Stimulated activated CD8-positive, alpha-beta memory T cell treated with anti-CD3 and anti-CD28 coated beads, Interleukin-15, amount 100 ng/mL, for 48 hours (primary cell): ENCODE data around the gene CCSER1.
"Not testable (repeated sequence)": the region's sequence is repeated elsewhere in the genome, so short reads cannot be mapped to it uniquely, and the experiment has no call there.

Experiments used
- DNase-seq, 2 donors: peaks; one replicate each; pipeline ENCODE4 v3.0.0-alpha.2; 2020; ENCODE audit warnings: low read depth in 2 of 2

Gene CCSER1

GRCh38 chr4:91362125-91362524 is 1234.9 kb downstream of the CCSER1 start:
- no peak for DNase-seq

GRCh38 chr4:91366554-91366953 is 1239.4 kb downstream of the CCSER1 start:
- no peak for DNase-seq

- DNase-seq = no peak
Observed at GRCh38 chr4:91369116-91369515, 1241.9 kb downstream of the CCSER1 start.

GRCh38 chr4:91373546-91373945 is 1246.4 kb downstream of the CCSER1 start:
- DNase-seq = no peak

GRCh38 chr4:91405431-91405830 is 1278.2 kb downstream of the CCSER1 start:
- DNase-seq = not testable (repeated sequence)

GRCh38 chr4:91422011-91422410 is 1294.8 kb downstream of the CCSER1 start:
- no peak for DNase-seq

- no peak for DNase-seq
Observed at GRCh38 chr4:91426725-91427124, 1299.5 kb downstream of the CCSER1 start.

GRCh38 chr4:91427171-91427570 is 1300.0 kb downstream of the CCSER1 start:
- no peak for DNase-seq

- no peak for DNase-seq
Observed at GRCh38 chr4:91434631-91435030, 1307.4 kb downstream of the CCSER1 start.

GRCh38 chr4:91436556-91436955 is 1309.4 kb downstream of the CCSER1 start:
- DNase-seq = no peak

GRCh38 chr4:91447168-91447567 is 1320.0 kb downstream of the CCSER1 start:
- DNase-seq = no peak

GRCh38 chr4:91448668-91449330 is 1321.6 kb downstream of the CCSER1 start:
- no peak for DNase-seq

- no peak for DNase-seq
Observed at GRCh38 chr4:91454111-91454510, 1326.9 kb downstream of the CCSER1 start.

- DNase-seq = not testable (repeated sequence)
Observed at GRCh38 chr4:91462566-91462965, 1335.4 kb downstream of the CCSER1 start.

- DNase-seq = no peak
Observed at GRCh38 chr4:91470671-91471070, 1343.5 kb downstream of the CCSER1 start.

- DNase-seq = no peak
Observed at GRCh38 chr4:91471280-91471679, 1344.1 kb downstream of the CCSER1 start.

- DNase-seq = no peak
Observed at GRCh38 chr4:91472046-91472445, 1344.9 kb downstream of the CCSER1 start.

GRCh38 chr4:91485415-91485814 is 1358.2 kb downstream of the CCSER1 start:
- no peak for DNase-seq

GRCh38 chr4:91488946-91489345 is 1361.8 kb downstream of the CCSER1 start:
- DNase-seq = no peak

GRCh38 chr4:91497892-91498291 is 1370.7 kb downstream of the CCSER1 start:
- no peak for DNase-seq

GRCh38 chr4:91502365-91502764 is 1375.2 kb downstream of the CCSER1 start:
- DNase-seq = no peak

GRCh38 chr4:91513326-91513725 is 1386.1 kb downstream of the CCSER1 start:
- DNase-seq = no peak

GRCh38 chr4:91519155-91519554 is 1392.0 kb downstream of the CCSER1 start:
- DNase-seq = no peak

GRCh38 chr4:91525621-91526020 is 1398.4 kb downstream of the CCSER1 start:
- no peak for DNase-seq
